Neuronal stem cell (in vitro differentiated cells): ENCODE results near the gene ERVH48-1.
"Not testable (repeated sequence)": the region's sequence is repeated elsewhere in the genome, so short reads cannot be mapped to it uniquely, and the experiment has no call there.

Source experiments
- DNase-seq: peaks from one replicate; pipeline ENCODE4 v3.0.0-alpha.2; 2013; ENCODE audit warnings: low spot score
- H2AFZ ChIP-seq: one replicate; pipeline ENCODE4 v1.6.1; 2013; ENCODE audit warnings: mild to moderate bottlenecking, low read length, inconsistent platforms
- H2AK5ac ChIP-seq: 2 replicates; pipeline ENCODE4 v1.6.1; 2013; ENCODE audit warnings: low read depth, mild to moderate bottlenecking, inconsistent platforms, low read length, moderate library complexity, mixed read lengths
- H2BK120ac ChIP-seq: 2 replicates; pipeline ENCODE4 v1.6.1; 2013; ENCODE audit warnings: low read depth, mild to moderate bottlenecking, inconsistent platforms, low read length, moderate library complexity, mixed read lengths
- H2BK12ac ChIP-seq: one replicate; pipeline ENCODE4 v1.6.1; 2013; ENCODE audit warnings: low read length, inconsistent platforms
- H2BK15ac ChIP-seq: 2 replicates; pipeline ENCODE4 v1.6.1; 2013; ENCODE audit warnings: mild to moderate bottlenecking, low read length, inconsistent platforms, mixed read lengths
- H2BK5ac ChIP-seq: one replicate; pipeline ENCODE4 v1.6.1; 2013; ENCODE audit warnings: inconsistent platforms, mild to moderate bottlenecking, low read length, moderate library complexity
- H3K14ac ChIP-seq: one replicate; pipeline ENCODE4 v1.6.1; 2013; ENCODE audit warnings: low read length, inconsistent platforms
- H3K18ac ChIP-seq: 2 replicates; pipeline ENCODE4 v1.6.1; 2013; ENCODE audit warnings: low read length, inconsistent platforms
- H3K23ac ChIP-seq: 2 replicates; pipeline ENCODE4 v1.6.1; 2013; ENCODE audit warnings: low read depth, mild to moderate bottlenecking, mixed read lengths, low read length, inconsistent platforms; ENCODE audit not compliant: poor library complexity
- H3K27ac ChIP-seq: replicated peaks from 3 replicates; pipeline ENCODE4 v1.5.1; 2013; ENCODE audit warnings: low read length, inconsistent platforms
- H3K27me3 ChIP-seq, 3 experiments: 2 replicates each; pipeline ENCODE4 v1.6.1; 2013; ENCODE audit warnings: low read length in 3 of 3, mild to moderate bottlenecking in 2 of 3, inconsistent platforms in 1 of 3, low read depth in 1 of 3, mixed read lengths in 1 of 3, moderate library complexity in 1 of 3; ENCODE audit not compliant: control insufficient read depth in 3 of 3, insufficient read depth in 3 of 3
- H3K36me3 ChIP-seq, 2 donors: replicated peaks in 1 of 2; 2 replicates each; pipeline ENCODE4 v1.6.1; 2013; ENCODE audit warnings: low read length in 2 of 2; ENCODE audit not compliant: control insufficient read depth in 2 of 2, insufficient read depth in 2 of 2
- H3K4ac ChIP-seq: 2 replicates; pipeline ENCODE4 v1.6.1; 2013; ENCODE audit warnings: inconsistent platforms, mild to moderate bottlenecking, low read length, moderate library complexity
- H3K4me1 ChIP-seq, 2 donors: 1 replicate in 1 of 2; 2 replicates in 1 of 2; pipeline ENCODE4 v1.6.1; 2013; ENCODE audit warnings: low read length in 2 of 2, low read depth in 1 of 2; ENCODE audit not compliant: control insufficient read depth in 2 of 2, insufficient read depth in 1 of 2
- H3K4me2 ChIP-seq: one replicate; pipeline ENCODE4 v1.6.1; 2013; ENCODE audit warnings: mild to moderate bottlenecking, low read length, inconsistent platforms; ENCODE audit not compliant: insufficient read depth, poor library complexity, severe bottlenecking
- H3K4me3 ChIP-seq, 2 donors: 2 replicates each; pipeline ENCODE4 v1.5.1; 2013; ENCODE audit warnings: low read length in 2 of 2, mild to moderate bottlenecking in 2 of 2, inconsistent platforms in 1 of 2, moderate library complexity in 1 of 2
- H3K79me1 ChIP-seq: one replicate; pipeline ENCODE4 v1.6.1; 2013; ENCODE audit warnings: low read depth, mild to moderate bottlenecking, inconsistent platforms, low read length, moderate library complexity
- H3K9ac ChIP-seq: one replicate; pipeline ENCODE4 v1.6.1; 2013; ENCODE audit warnings: mild to moderate bottlenecking, low read depth, low read length, inconsistent platforms; ENCODE audit not compliant: poor library complexity
- H3K9me3 ChIP-seq, 2 donors: replicated peaks in 1 of 2; 2 replicates each; pipeline versions ENCODE3 to v1.6.1; 2013; ENCODE audit warnings: low read length in 2 of 2, mild to moderate bottlenecking in 2 of 2, inconsistent platforms in 1 of 2, low read depth in 1 of 2, mixed read lengths in 1 of 2, moderate library complexity in 1 of 2; ENCODE audit not compliant: control insufficient read depth in 2 of 2, insufficient read depth in 1 of 2
- H4K8ac ChIP-seq: one replicate; pipeline ENCODE4 v1.6.1; 2013; ENCODE audit warnings: low read depth, mild to moderate bottlenecking, inconsistent platforms, low read length, moderate library complexity
- H4K91ac ChIP-seq: one replicate; pipeline ENCODE4 v1.6.1; 2013; ENCODE audit warnings: low read length, low read depth, mild to moderate bottlenecking, inconsistent platforms; ENCODE audit not compliant: poor library complexity
- WGBS, 2 donors: extraction: QIAGEN DNeasy Blood & Tissue Kit; methylation state at CpG; one replicate each; pipeline ENCODE4 v1.1.7; 2013; ENCODE audit warnings: missing lambda C conversion rate in 2 of 2, mixed read lengths in 1 of 2; ENCODE audit not compliant: insufficient read length in 2 of 2, insufficient replicate concordance in 1 of 2; ENCODE audit errors: extremely low coverage in 2 of 2; 5-methylcytosine and 5-hydroxymethylcytosine counted together

The ERVH48-1 gene

GRCh38 chr21:42929969-42930368, 4.5 kb upstream of the ERVH48-1 start:
- Histone ChIP-seq H3K27me3 (no peaks in the 10 kb centered on the region), H2BK120ac (no peak overlapping the region), H3K4me2 (no peak overlapping the region), H2BK15ac (no peak overlapping the region), H3K9ac (no peak overlapping the region), H3K14ac (no peak overlapping the region), H3K79me1 (peaks cover 2% of the 10 kb centered on the region), H2BK5ac (no peak overlapping the region), H4K8ac (no peak overlapping the region), H2AFZ (no peak overlapping the region), H2AK5ac (no peak overlapping the region), H3K9me3 (peaks cover 2 to 4% of the 10 kb centered on the region in 2 donors), H3K18ac (no peak overlapping the region), H3K23ac (no peak overlapping the region), H3K36me3 (no peaks in the 10 kb centered on the region), H3K27ac (no peak overlapping the region), H4K91ac (no peak overlapping the region), H3K4me1 (peaks cover 0 to 4% of the 10 kb centered on the region in 2 donors), H3K4ac (no peak overlapping the region), H2BK12ac (no peak overlapping the region), H3K4me3 (no peak overlapping the region)
- WGBS, 2 donors: no CpG with 5 or more reads among the region's 3 CpGs
- DNase-seq: no peak

GRCh38 chr21:42927474-42928200, 2.2 kb upstream of the ERVH48-1 start:
- H3K9me3 ChIP-seq, H3K4me2 ChIP-seq, H3K14ac ChIP-seq, H4K8ac ChIP-seq, H2BK5ac ChIP-seq, H4K91ac ChIP-seq, H3K4ac ChIP-seq, H3K27ac ChIP-seq, H2BK12ac ChIP-seq, H3K36me3 ChIP-seq, H2AK5ac ChIP-seq, H3K18ac ChIP-seq, H3K23ac ChIP-seq, H3K27me3 ChIP-seq, H3K4me3 ChIP-seq, H2AFZ ChIP-seq, H3K79me1 ChIP-seq, H2BK15ac ChIP-seq, DNase-seq, H2BK120ac ChIP-seq, H3K9ac ChIP-seq: not testable (repeated sequence)
- peaks cover 6 to 12% of the 10 kb centered on the region in 2 donors for H3K4me1 ChIP-seq
- WGBS, 2 donors: no CpG with 5 or more reads among the region's 23 CpGs

- no peak for DNase-seq
- H4K8ac ChIP-seq: no peak overlapping the region
- no peak overlapping the region for H2BK12ac ChIP-seq
Observed at GRCh38 chr21:42924433-42924751, 1.0 kb downstream of the ERVH48-1 start.

GRCh38 chr21:42923553-42924432, 1.6 kb downstream of the ERVH48-1 start:
- Histone ChIP-seq H2AFZ (peak overlapping the region; percentile 91), H2BK120ac (no peak overlapping the region), H3K27ac (peak overlapping the region; percentile 46), H3K9ac (peak overlapping the region; percentile 5), H3K36me3 (no peaks in the 10 kb centered on the region), H3K4me3 (no peak overlapping the region), H3K27me3 (no peaks in the 10 kb centered on the region), H3K4me2 (no peak overlapping the region), H4K8ac (no peak overlapping the region), H3K23ac (peak overlapping the region; percentile 38), H4K91ac (no peak overlapping the region), H3K4ac (no peak overlapping the region), H3K4me1 (peaks cover 6 to 12% of the 10 kb centered on the region in 2 donors), H2AK5ac (no peak overlapping the region), H3K79me1 (no peaks in the 10 kb centered on the region), H3K18ac (peak overlapping the region; percentile 5), H3K14ac (no peak overlapping the region), H2BK15ac (peak overlapping the region; percentile 61), H2BK5ac (no peak overlapping the region), H2BK12ac (no peak overlapping the region), H3K9me3 (peaks cover 2 to 4% of the 10 kb centered on the region in 2 donors)
- DNase-seq: peak; percentile 81
- WGBS, 2 donors: no CpG with 5 or more reads among the region's 18 CpGs

More at GRCh38 chr21:42924433-42924751, 1.0 kb downstream of the ERVH48-1 start:
- H4K91ac ChIP-seq: no peak overlapping the region
- H3K4me2 ChIP-seq: no peak overlapping the region
- no peak overlapping the region for H3K14ac ChIP-seq
- H2AFZ ChIP-seq: peak overlapping the region; percentile 91
- no peak overlapping the region for H3K4ac ChIP-seq
- peaks cover 6 to 12% of the 10 kb centered on the region in 2 donors for H3K4me1 ChIP-seq
- H2BK15ac ChIP-seq: peak overlapping the region; percentile 61
- H3K18ac ChIP-seq: peak overlapping the region; percentile 5
- H3K4me3 ChIP-seq: no peak overlapping the region
- H3K9me3 ChIP-seq: peaks cover 2 to 4% of the 10 kb centered on the region in 2 donors
- no peaks in the 10 kb centered on the region for H3K27me3 ChIP-seq
- no CpG with 5 or more reads among the region's 6 CpGs for WGBS, 2 donors
- H2BK5ac ChIP-seq: no peak overlapping the region
- H3K9ac ChIP-seq: no peak overlapping the region
- H2AK5ac ChIP-seq: no peak overlapping the region
- no peak overlapping the region for H2BK120ac ChIP-seq
- H3K23ac ChIP-seq: peak overlapping the region; percentile 38
- no peaks in the 10 kb centered on the region for H3K79me1 ChIP-seq
- H3K27ac ChIP-seq: peak overlapping the region; percentile 46
- H3K36me3 ChIP-seq: no peaks in the 10 kb centered on the region
